Measurements from ENCODE around the gene MAST2. TPM values are rescaled to one million over a fixed set of nuclear protein-coding genes. Genes with fewer than 3 reads are reported as not detected.

Gene MAST2
- total RNA-seq, 1 donor from 2014 or later: 12.6 TPM

GRCh38 chr1:45792744-45793143 is 10.7 kb upstream of the MAST2 start:
- DNase-seq (ENCODE audit: low read depth) (no peak), FAIRE-seq (no peak)
- Histone ChIP-seq H3K36me3 (ENCODE audit: control insufficient read depth, insufficient read depth, low read length) (no peaks in the 10 kb centered on the region), H3K27me3 (ENCODE audit: control insufficient read depth, insufficient read depth, low read length) (no peaks in the 10 kb centered on the region), H3K4me3 (ENCODE audit: low read depth, low read length) (no peak overlapping the region)
- TF ChIP-seq CTCF (IDR thresholded peaks at IDR 0.05; ENCODE audit: insufficient read depth, low read length, severe bottlenecking): no peak

GRCh38 chr1:45793942-45794604 is 9.3 kb upstream of the MAST2 start:
- no peak for TF ChIP-seq CTCF (IDR thresholded peaks at IDR 0.05; ENCODE audit: insufficient read depth, low read length, severe bottlenecking)
- Histone ChIP-seq H3K4me3 (ENCODE audit: low read depth, low read length) (no peak overlapping the region), H3K27me3 (ENCODE audit: control insufficient read depth, insufficient read depth, low read length) (no peaks in the 10 kb centered on the region), H3K36me3 (ENCODE audit: control insufficient read depth, insufficient read depth, low read length) (no peaks in the 10 kb centered on the region)
- FAIRE-seq: no peak
- DNase-seq (ENCODE audit: low read depth): no peak

- DNase-seq (ENCODE audit: low read depth) (no peak), FAIRE-seq (no peak)
- no peaks in the 10 kb centered on the region for H3K27me3 ChIP-seq (ENCODE audit: control insufficient read depth, insufficient read depth, low read length)
- H3K4me3 ChIP-seq (ENCODE audit: low read depth, low read length): no peak overlapping the region
- H3K36me3 ChIP-seq (ENCODE audit: control insufficient read depth, insufficient read depth, low read length): no peaks in the 10 kb centered on the region
- TF ChIP-seq CTCF (IDR thresholded peaks at IDR 0.05; ENCODE audit: insufficient read depth, low read length, severe bottlenecking): no peak
Observed at GRCh38 chr1:45796381-45796780, 7.0 kb upstream of the MAST2 start.

- Histone ChIP-seq H3K4me3 (ENCODE audit: low read depth, low read length) (no peak overlapping the region), H3K27me3 (ENCODE audit: control insufficient read depth, insufficient read depth, low read length) (no peaks in the 10 kb centered on the region), H3K36me3 (ENCODE audit: control insufficient read depth, insufficient read depth, low read length) (no peaks in the 10 kb centered on the region)
- FAIRE-seq (no peak), DNase-seq (ENCODE audit: low read depth) (no peak)
- no peak for TF ChIP-seq CTCF (IDR thresholded peaks at IDR 0.05; ENCODE audit: insufficient read depth, low read length, severe bottlenecking)
Observed at GRCh38 chr1:45796946-45797345, 6.5 kb upstream of the MAST2 start.

- Histone ChIP-seq H3K36me3 (ENCODE audit: control insufficient read depth, insufficient read depth, low read length) (no peaks in the 10 kb centered on the region), H3K27me3 (ENCODE audit: control insufficient read depth, insufficient read depth, low read length) (no peaks in the 10 kb centered on the region), H3K4me3 (ENCODE audit: low read depth, low read length) (no peak overlapping the region)
- no peak for DNase-seq (ENCODE audit: low read depth)
- FAIRE-seq: no peak
- no peak for TF ChIP-seq CTCF (IDR thresholded peaks at IDR 0.05; ENCODE audit: insufficient read depth, low read length, severe bottlenecking)
Observed at GRCh38 chr1:45800899-45801298, 2.5 kb upstream of the MAST2 start.

All from bronchial epithelial cell (primary cell).